GM18511 (cell line): Measurements from ENCODE around the gene TUBGCP3.
"Not testable (repeated sequence)": the region's sequence is repeated elsewhere in the genome, so short reads cannot be mapped to it uniquely, and the experiment has no call there.

ENCODE experiments used
- ATAC-seq: cut with Tn5 transposase; IDR thresholded peaks from one replicate; pipeline ENCODE4 v1.9.1; 2021; ENCODE audit warnings: mild to moderate bottlenecking, moderate library complexity; ENCODE audit not compliant: unreplicated experiment

Gene TUBGCP3, protein sequence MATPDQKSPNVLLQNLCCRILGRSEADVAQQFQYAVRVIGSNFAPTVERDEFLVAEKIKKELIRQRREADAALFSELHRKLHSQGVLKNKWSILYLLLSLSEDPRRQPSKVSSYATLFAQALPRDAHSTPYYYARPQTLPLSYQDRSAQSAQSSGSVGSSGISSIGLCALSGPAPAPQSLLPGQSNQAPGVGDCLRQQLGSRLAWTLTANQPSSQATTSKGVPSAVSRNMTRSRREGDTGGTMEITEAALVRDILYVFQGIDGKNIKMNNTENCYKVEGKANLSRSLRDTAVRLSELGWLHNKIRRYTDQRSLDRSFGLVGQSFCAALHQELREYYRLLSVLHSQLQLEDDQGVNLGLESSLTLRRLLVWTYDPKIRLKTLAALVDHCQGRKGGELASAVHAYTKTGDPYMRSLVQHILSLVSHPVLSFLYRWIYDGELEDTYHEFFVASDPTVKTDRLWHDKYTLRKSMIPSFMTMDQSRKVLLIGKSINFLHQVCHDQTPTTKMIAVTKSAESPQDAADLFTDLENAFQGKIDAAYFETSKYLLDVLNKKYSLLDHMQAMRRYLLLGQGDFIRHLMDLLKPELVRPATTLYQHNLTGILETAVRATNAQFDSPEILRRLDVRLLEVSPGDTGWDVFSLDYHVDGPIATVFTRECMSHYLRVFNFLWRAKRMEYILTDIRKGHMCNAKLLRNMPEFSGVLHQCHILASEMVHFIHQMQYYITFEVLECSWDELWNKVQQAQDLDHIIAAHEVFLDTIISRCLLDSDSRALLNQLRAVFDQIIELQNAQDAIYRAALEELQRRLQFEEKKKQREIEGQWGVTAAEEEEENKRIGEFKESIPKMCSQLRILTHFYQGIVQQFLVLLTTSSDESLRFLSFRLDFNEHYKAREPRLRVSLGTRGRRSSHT

GRCh38 chr13:112587764-112588489 is at the start of gene TUBGCP3:
TUBGCP3 (minus strand) TSS chr13:112588153; CDS start chr13:112587980, 173 bp downstream.
- ATAC-seq, result peak; percentile 78

GRCh38 chr13:112637017-112637801 is 49.3 kb upstream of the TUBGCP3 start:
- ATAC-seq, result no peak

- no peak for ATAC-seq
Measured at GRCh38 chr13:112636401-112636975, 48.5 kb upstream of the TUBGCP3 start.

DNA sequence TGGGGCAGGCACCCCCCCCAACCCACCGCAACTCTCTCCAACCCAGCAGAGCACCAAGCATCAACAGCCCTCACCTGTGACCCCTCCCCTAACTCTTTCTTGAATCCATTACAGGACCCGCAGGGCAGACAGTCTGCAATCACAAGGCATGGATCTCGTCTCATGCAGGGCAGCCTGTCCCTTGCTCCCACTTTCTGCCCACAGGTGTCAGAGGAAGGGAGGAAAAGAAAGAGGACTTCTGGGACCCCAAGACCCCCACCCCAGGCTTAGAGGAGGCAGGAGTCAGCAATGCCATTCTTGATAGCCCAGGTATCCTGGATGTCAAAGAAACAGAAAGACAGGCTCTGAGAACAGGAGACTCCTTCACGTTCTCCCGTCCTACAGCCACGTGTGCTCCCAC is 47.4 kb upstream of the TUBGCP3 start:
- ATAC-seq, result no peak

- ATAC-seq, result no peak
Measured at GRCh38 chr13:112634102-112634501, 46.1 kb upstream of the TUBGCP3 start.

GRCh38 chr13:112630226-112630625 is 42.3 kb upstream of the TUBGCP3 start:
- ATAC-seq, result not testable (repeated sequence)

GRCh38 chr13:112629161-112629560 is 41.2 kb upstream of the TUBGCP3 start:
- ATAC-seq, result no peak

DNA sequence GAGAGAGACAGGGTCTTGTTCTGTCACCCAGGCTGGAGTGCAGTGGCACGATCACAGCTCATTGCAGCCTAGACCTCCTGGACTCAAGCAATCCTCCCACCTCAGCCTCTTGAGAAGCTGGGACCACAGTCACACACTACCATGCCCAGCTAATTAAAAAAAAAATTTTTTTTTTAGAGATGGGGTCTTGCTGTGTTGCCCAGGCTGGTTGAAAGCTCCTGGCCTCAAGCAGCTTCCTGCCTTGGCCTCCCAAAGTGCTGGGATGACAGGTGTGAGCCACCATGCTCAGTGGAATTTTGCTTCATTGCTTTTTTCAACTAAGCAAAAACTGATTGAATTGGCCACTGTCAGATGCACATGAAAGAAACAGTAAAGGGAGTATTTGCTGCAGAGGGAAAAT is 39.7 kb upstream of the TUBGCP3 start:
- ATAC-seq, result not testable (repeated sequence)

DNA sequence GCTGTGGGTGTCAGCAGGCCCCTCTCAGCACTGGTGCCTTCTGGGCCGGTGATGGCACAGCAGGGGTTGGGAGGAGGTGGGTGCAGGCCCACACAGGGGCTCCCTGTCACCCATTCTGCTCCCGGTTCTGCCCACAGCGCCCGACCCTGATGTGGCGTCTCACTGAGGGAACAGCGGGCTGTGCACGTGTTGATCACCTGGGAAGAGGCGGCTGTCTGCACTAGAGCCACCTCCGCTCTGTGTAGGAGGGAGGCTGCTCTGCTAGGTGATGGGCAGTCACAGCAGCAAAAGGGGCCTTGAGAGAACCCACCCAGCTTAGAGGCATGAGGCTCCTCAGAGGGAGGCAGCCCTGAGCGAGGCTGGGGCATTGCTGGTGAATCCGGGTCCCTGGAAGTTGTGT is 39.2 kb upstream of the TUBGCP3 start:
- ATAC-seq, result no peak

- no peak for ATAC-seq
Measured at GRCh38 chr13:112626761-112627160, 38.8 kb upstream of the TUBGCP3 start.

DNA sequence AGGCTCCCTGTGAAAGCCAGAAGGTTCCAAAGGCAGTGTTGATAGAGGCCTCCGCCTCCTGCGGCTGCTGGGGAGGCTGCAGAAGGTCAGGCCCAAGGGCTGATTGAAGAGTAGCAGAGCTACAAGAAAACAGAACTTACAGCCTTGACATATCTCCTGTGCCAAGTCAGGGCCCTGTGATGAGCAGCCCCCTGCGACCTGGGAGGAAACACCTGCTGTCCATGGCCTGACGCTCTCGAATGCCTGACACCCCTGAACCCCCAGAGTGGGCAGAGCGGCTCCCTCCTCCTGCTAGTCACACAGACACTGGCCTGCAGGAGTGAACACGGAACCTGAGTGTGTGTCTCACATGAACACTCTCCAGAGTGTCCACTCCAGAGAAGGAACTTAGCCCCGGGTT is 38.2 kb upstream of the TUBGCP3 start:
- ATAC-seq, result no peak

DNA sequence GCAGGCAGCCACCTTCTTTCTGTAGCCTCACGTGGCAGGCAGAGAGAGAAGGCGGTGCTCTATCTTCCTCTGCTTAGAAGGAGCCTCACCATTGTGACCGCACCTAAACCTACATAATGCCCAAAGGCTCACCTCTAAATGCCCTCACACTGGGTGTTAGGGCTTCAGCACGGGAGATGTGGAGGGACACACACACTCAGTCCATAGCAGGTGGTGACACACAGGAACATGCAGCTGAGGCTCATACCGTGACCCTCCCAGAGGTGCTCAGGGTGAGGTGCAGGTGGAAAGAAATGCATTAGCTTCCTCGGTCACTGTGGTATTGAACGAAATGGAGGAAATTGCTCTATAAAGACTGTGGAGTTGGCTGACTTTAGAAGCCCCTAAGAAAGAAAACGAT is 37.7 kb upstream of the TUBGCP3 start:
- ATAC-seq, result no peak

- ATAC-seq, result no peak
Measured at GRCh38 chr13:112624602-112625430, 36.9 kb upstream of the TUBGCP3 start.

DNA sequence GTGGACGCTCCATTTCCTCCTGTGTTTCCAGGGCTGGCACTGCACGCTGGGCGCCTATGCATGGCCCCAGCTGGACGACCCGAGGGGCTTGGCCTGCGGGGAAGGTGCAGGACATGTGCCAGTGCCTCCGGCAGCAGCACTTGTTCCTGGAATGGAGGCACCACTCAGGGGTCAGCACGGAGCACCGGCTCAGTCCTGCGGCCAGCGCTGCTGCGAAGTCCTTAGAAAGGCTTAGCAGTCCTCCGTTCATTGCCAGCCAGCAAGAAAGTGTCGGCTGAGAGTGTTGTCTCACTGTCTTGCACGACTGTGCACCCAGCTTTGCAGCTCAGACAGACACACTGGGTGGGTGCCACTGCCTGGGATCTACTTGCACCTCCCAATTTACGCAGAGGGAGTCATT is 36.1 kb upstream of the TUBGCP3 start:
- ATAC-seq, result no peak

DNA sequence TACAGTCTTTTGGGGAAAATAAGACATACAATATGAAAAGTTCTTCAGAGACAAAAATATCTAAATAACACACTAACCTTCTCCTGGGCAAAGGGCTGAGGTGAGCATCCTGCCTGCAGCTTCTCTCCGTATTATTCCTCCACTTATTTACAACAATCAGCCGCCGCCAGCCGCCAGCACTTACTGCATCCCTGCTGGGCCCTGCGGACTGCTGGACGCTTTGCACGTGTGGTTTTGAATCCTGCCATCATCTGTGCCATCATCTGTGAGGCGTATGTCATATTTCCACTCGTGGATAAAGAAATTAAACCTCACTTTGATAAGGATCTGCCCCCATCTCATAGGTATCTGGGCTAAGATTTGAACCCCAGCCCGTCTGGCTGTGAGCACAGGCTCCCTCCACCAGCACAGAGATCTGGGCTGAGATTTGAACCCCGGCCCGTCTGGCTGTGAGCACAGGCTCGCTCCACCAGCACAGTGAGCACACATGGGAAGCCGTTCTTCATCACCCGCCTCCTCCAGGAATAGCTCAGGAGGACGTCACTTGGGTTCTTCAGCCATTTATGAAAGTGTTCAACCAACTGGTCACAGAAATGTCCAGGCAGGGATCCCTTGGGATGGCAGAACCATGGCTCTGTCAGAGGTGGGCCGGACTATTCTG is 35.2 kb upstream of the TUBGCP3 start:
- ATAC-seq, result no peak

DNA sequence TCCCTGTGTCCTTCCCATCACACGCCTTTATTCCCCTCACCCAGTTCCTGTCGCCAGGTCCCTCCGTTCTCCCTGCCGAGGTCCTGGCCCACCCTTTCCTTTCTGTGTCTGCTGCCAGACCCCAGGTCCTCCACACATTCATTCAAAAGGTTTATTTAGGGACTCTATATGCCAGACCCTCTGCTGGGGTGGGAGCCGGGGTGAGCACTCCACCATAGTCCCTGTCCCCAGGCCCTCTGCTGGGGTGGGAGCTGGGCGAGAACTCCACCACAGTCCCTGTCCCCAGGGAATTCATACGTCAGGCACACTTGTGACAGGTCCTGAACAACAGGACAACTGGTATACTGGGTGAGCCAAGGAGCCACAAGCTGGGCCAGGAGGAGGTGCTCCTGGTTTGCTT is 34.4 kb upstream of the TUBGCP3 start:
- no peak for ATAC-seq

GRCh38 chr13:112619730-112620631 is 32.0 kb upstream of the TUBGCP3 start:
- no peak for ATAC-seq

GRCh38 chr13:112618501-112618900 is 30.5 kb upstream of the TUBGCP3 start:
- ATAC-seq, result no peak
